ENCODE results near the gene SCO1. TPM values are rescaled to one million over a fixed set of nuclear protein-coding genes. Genes with fewer than 3 reads are reported as not detected.

The SCO1 gene
- polyA plus RNA-seq, 3 donors: 5.0 to 14.6 (median 11.6) TPM

- intact Hi-C loops (cut with micrococcal nuclease): no loop called here
- H3K27ac Mint-ChIP-seq: no peak overlapping the region
- H3K36me3 Mint-ChIP-seq: peaks cover 2 to 4% of the 10 kb centered on the region in 2 donors
- peaks cover 5% of the 10 kb centered on the region for H3K4me1 Mint-ChIP-seq
- Histone ChIP-seq H3K36me3 (replicated peaks in 1 of 2; ENCODE audit: control insufficient read depth in 1 of 2, insufficient read depth in 2 of 2, low read length in 2 of 2) (no peaks in the 10 kb centered on the region), H3K9ac (ENCODE audit: insufficient read depth, low read length, poor library complexity, severe bottlenecking) (no peak overlapping the region), H2AFZ (ENCODE audit: insufficient read depth, low read depth, low read length, poor library complexity, severe bottlenecking) (no peak overlapping the region), H4K20me1 (ENCODE audit: insufficient read depth, low read length) (no peaks in the 10 kb centered on the region), H3K4me2 (replicated peaks; ENCODE audit: extremely low read depth, low read length, poor library complexity, severe bottlenecking) (no peak overlapping the region), H3K4me3 (replicated peaks in 1 of 3; ENCODE audit: low read depth in 2 of 3, low read length in 3 of 3) (no peak overlapping the region), H3K27me3 (ENCODE audit: control insufficient read depth in 2 of 2, insufficient read depth in 2 of 2, low read length in 2 of 2) (no peaks in the 10 kb centered on the region), H3K4me1 (ENCODE audit: control insufficient read depth in 1 of 2, insufficient read depth in 2 of 2, low read length in 2 of 2) (no peaks in the 10 kb centered on the region), H3K79me2 (ENCODE audit: insufficient read depth, low read length) (no peaks in the 10 kb centered on the region), H3K27ac (ENCODE audit: low read depth in 1 of 2, low read length in 2 of 2) (no peak overlapping the region), H3K9me3 (replicated peaks in 1 of 2; ENCODE audit: control insufficient read depth in 1 of 2, insufficient read depth in 1 of 2, low read length in 2 of 2) (no peaks in the 10 kb centered on the region)
- TF ChIP-seq CTCF (IDR thresholded peaks at IDR 0.05): no peak
- H3K27me3 Mint-ChIP-seq (ENCODE audit: low read depth in 3 of 3): no peaks in the 10 kb centered on the region
- no peak overlapping the region for H3K4me3 Mint-ChIP-seq
- DNase-seq: no peak
- peaks cover 0 to 4% (median 0%) of the 10 kb centered on the region in 7 donors for H3K9me3 Mint-ChIP-seq
- 98% methylated on average over 8 of the region's 11 CpGs for WGBS (ENCODE audit: insufficient coverage)
Measured at GRCh38 chr17:10624969-10625368, 72.4 kb downstream of the SCO1 start.

- H3K9ac ChIP-seq (ENCODE audit: insufficient read depth, low read length, poor library complexity, severe bottlenecking): no peak overlapping the region
- H3K4me3 Mint-ChIP-seq: no peak overlapping the region
- H3K4me1 ChIP-seq (ENCODE audit: control insufficient read depth in 1 of 2, insufficient read depth in 2 of 2, low read length in 2 of 2): no peaks in the 10 kb centered on the region
- H3K9me3 Mint-ChIP-seq: peaks cover 0 to under 1% (median 0%) of the 10 kb centered on the region in 7 donors
- no peak overlapping the region for H3K4me3 ChIP-seq (replicated peaks in 1 of 3; ENCODE audit: low read depth in 2 of 3, low read length in 3 of 3)
- no peaks in the 10 kb centered on the region for H3K36me3 ChIP-seq (replicated peaks in 1 of 2; ENCODE audit: control insufficient read depth in 1 of 2, insufficient read depth in 2 of 2, low read length in 2 of 2)
- no peaks in the 10 kb centered on the region for H3K27me3 Mint-ChIP-seq (ENCODE audit: low read depth in 3 of 3)
- no peak overlapping the region for H3K4me2 ChIP-seq (replicated peaks; ENCODE audit: extremely low read depth, low read length, poor library complexity, severe bottlenecking)
- H3K4me1 Mint-ChIP-seq: peaks cover 5% of the 10 kb centered on the region
- no peaks in the 10 kb centered on the region for H3K79me2 ChIP-seq (ENCODE audit: insufficient read depth, low read length)
- WGBS (ENCODE audit: insufficient coverage): 96% methylated on average over 8 of the region's 10 CpGs
- no peak for TF ChIP-seq CTCF (IDR thresholded peaks at IDR 0.05)
- H3K27ac Mint-ChIP-seq: no peak overlapping the region
- H2AFZ ChIP-seq (ENCODE audit: insufficient read depth, low read depth, low read length, poor library complexity, severe bottlenecking): no peak overlapping the region
- no peaks in the 10 kb centered on the region for H4K20me1 ChIP-seq (ENCODE audit: insufficient read depth, low read length)
- no peak overlapping the region for H3K27ac ChIP-seq (ENCODE audit: low read depth in 1 of 2, low read length in 2 of 2)
- no peak for DNase-seq
- no peaks in the 10 kb centered on the region for H3K36me3 Mint-ChIP-seq
- H3K27me3 ChIP-seq (ENCODE audit: control insufficient read depth in 2 of 2, insufficient read depth in 2 of 2, low read length in 2 of 2): no peaks in the 10 kb centered on the region
- no peaks in the 10 kb centered on the region for H3K9me3 ChIP-seq (replicated peaks in 1 of 2; ENCODE audit: control insufficient read depth in 1 of 2, insufficient read depth in 1 of 2, low read length in 2 of 2)
- intact Hi-C loops (cut with micrococcal nuclease): no loop called here
Measured at GRCh38 chr17:10623737-10624338, 73.5 kb downstream of the SCO1 start.
